ENCODE data around the gene SLF1.
"Not testable (repeated sequence)": the region's sequence is repeated elsewhere in the genome, so short reads cannot be mapped to it uniquely, and the experiment has no call there.

The SLF1 gene

GRCh38 chr5:94618493-94619328, at the start of gene SLF1, which contains the start of gene KIAA0825:
Gene SLF1, plus strand, starts transcription at chr5:94618669. Its CDS starts 10,142 bp downstream, at chr5:94628811.
Gene KIAA0825, minus strand, starts transcription at chr5:94618604. Its CDS starts 81,478 bp downstream, at chr5:94537126.
- peak; percentile 97 for DNase-seq

- no peak for DNase-seq
These were observed 47.1 kb upstream of the SLF1 start for GRCh38 chr5:94571415-94571814.

GRCh38 chr5:94573349-94573748, 45.1 kb upstream of the SLF1 start:
- DNase-seq: not testable (repeated sequence)

- no peak for DNase-seq
These were observed 43.3 kb upstream of the SLF1 start for GRCh38 chr5:94575196-94575595.

- DNase-seq: no peak
These were observed 40.8 kb upstream of the SLF1 start for GRCh38 chr5:94577466-94578245.

- DNase-seq: no peak
These were observed 23.1 kb upstream of the SLF1 start for GRCh38 chr5:94595281-94595840.

- DNase-seq: peak; percentile 34
These were observed 4.9 kb upstream of the SLF1 start for GRCh38 chr5:94613583-94613982.

GRCh38 chr5:94614156-94614805, 4.2 kb upstream of the SLF1 start:
- DNase-seq: no peak

- no peak for DNase-seq
These were observed 2.6 kb upstream of the SLF1 start for GRCh38 chr5:94615862-94616261.

- DNase-seq: peak; percentile 76
These were observed 408 bp upstream of the SLF1 start for GRCh38 chr5:94618029-94618492.

- no peak for DNase-seq
These were observed 1.8 kb downstream of the SLF1 start for GRCh38 chr5:94620256-94620655.

- DNase-seq: no peak
These were observed 3.3 kb downstream of the SLF1 start for GRCh38 chr5:94621763-94622162.

GRCh38 chr5:94623011-94623410, 4.5 kb downstream of the SLF1 start:
- DNase-seq: no peak

- DNase-seq: no peak
These were observed 5.4 kb downstream of the SLF1 start for GRCh38 chr5:94623877-94624276.

GRCh38 chr5:94627191-94627590, 8.7 kb downstream of the SLF1 start:
- DNase-seq: no peak

- no peak for DNase-seq
These were observed 13.6 kb downstream of the SLF1 start for GRCh38 chr5:94632024-94632423.

GRCh38 chr5:94640176-94640575, 21.7 kb downstream of the SLF1 start:
- DNase-seq: no peak

GRCh38 chr5:94645053-94645452, 26.6 kb downstream of the SLF1 start:
- DNase-seq: no peak

- DNase-seq: no peak
These were observed 28.3 kb downstream of the SLF1 start for GRCh38 chr5:94646758-94647157.

- DNase-seq: no peak
These were observed 31.4 kb downstream of the SLF1 start for GRCh38 chr5:94649874-94650273.

GRCh38 chr5:94658272-94658671, 39.8 kb downstream of the SLF1 start:
- DNase-seq: no peak

GRCh38 chr5:94660506-94660905, 42.0 kb downstream of the SLF1 start:
- no peak for DNase-seq

- no peak for DNase-seq
These were observed 42.6 kb downstream of the SLF1 start for GRCh38 chr5:94661086-94661485.
